ENCODE measurements around the gene MSL3. TPM values are rescaled to one million over a fixed set of nuclear protein-coding genes. Genes with fewer than 3 reads are reported as not detected.

MSL3 gene
- 11.3 and 13.5 TPM in 2 replicates for total RNA-seq

GRCh38 chrX:11757719-11758399 lies at the start of gene MSL3:
MSL3 (plus strand) TSS chrX:11758237; CDS start chrX:11758264, 27 bp downstream.

Other genes with a start within 250 kb of the MSL3 start
- 3.0 and 5.5 TPM in 2 replicates for gene ARHGAP6, start 92.3 kb upstream of the MSL3 start, total RNA-seq